ENCODE measurements around the gene RABL3.
"Not testable (repeated sequence)": the region's sequence is repeated elsewhere in the genome, so short reads cannot be mapped to it uniquely, and the experiment has no call there.

RABL3 gene

DNA sequence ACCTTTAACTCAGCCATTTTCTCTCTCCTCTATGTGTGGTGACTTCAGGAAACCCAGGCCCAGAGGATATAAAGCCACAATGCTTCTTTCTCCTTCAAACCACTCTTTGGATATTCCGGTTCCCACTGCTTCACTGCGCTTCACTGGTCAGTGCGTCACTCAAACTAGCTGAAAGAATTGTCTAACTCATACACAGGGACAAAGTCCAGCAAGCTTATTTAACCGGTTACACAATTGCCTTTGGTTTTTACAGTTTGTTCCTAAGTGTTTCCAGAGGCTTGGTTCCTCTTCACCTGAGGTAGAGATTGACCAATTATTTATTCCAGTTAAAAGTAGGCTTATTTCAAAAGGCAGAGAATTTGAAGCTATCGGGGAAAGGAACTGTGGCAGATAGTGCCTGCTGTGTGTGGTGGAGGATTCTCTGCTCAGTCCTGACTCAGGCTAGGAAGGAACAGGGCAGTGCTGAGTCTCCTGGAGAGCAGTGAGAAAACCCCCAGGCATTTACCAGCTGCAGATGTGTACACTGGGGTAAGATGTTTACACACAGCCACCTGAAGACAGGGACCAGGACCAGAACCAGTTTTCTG is 60.1 kb downstream of the RABL3 start, which contains the start of gene HGD:
TSS of gene HGD (minus strand) at position 145 of the 587 bp plus-strand sequence. CDS start at position 17, 128 bp downstream.
- DNase-seq = no peak

- no peak for DNase-seq
These were observed 60.7 kb downstream of the RABL3 start for GRCh38 chr3:120681506-120682038.

- no peak for DNase-seq
These were observed 61.3 kb downstream of the RABL3 start for GRCh38 chr3:120681018-120681417.

GRCh38 chr3:120680193-120680894 is 62.0 kb downstream of the RABL3 start:
- DNase-seq = no peak

DNA sequence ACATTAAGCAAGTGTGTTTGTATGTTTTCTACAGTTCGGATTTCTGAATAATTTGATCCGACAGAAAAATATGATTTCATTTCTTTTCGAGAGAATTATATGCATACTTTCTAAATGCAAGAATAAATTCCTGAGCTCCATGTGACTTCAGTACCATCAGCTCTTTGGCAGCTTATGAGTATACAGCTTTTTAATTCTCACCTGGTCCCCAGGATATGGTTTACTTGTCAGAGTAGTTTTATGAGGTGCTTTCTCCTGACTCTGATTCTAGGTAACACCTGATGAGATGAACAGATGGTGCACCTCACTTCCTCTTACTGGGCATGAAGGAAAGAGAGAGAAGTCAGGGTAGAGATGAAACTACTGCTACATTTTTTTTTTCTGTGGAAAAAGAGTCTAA is 63.3 kb downstream of the RABL3 start:
- no peak for DNase-seq

GRCh38 chr3:120678331-120678947 is 63.9 kb downstream of the RABL3 start:
- peak; percentile 32 for DNase-seq

- DNase-seq = not testable (repeated sequence)
These were observed 65.1 kb downstream of the RABL3 start for GRCh38 chr3:120677193-120677592.

- DNase-seq = no peak
These were observed 69.2 kb downstream of the RABL3 start for GRCh38 chr3:120673116-120673515.

DNA sequence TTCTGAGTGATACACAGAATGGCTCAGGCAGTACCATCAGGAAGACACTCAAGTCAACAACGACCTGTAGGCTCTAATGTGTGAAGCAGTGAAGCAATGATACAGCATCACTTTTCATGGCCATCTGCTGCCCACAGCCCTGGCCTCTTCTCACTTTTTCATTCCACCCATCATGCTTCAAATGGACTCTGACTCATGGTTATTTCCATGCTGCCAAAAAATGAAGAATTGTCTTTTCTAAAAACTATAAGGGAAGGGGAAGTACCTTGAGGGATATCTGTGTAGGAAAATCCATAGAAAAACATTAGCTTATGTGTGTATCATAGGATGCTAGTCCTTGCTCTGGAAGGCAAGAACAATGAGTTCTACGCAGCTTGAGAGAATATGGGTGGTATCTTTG is 71.7 kb downstream of the RABL3 start:
- no peak for DNase-seq

DNA sequence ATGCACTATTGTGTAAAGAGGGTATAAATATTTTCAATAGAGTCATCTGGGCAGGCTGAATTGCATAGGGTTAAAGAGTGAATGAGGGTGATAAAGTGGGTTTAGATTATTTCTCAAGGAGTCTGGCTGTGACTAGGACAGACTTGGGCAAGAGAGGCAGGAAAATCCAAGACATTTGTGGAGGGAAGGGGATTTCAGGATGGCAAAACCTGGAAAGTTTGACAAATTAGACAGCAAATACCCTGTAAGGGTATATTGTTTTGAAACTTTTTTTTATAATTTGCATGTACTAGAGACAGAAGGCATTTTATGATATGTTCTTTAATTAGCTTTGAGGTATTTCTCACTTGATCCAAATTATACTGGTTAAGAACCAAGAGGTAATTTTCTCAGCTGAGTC is 77.4 kb downstream of the RABL3 start:
- no peak for DNase-seq

- no peak for DNase-seq
These were observed 80.4 kb downstream of the RABL3 start for GRCh38 chr3:120661945-120662344.

- DNase-seq = no peak
These were observed 81.0 kb downstream of the RABL3 start for GRCh38 chr3:120661106-120661905.

GRCh38 chr3:120659834-120660233 is 82.5 kb downstream of the RABL3 start:
- DNase-seq = no peak

- DNase-seq = no peak
These were observed 83.0 kb downstream of the RABL3 start for GRCh38 chr3:120659285-120659684.

- no peak for DNase-seq
These were observed 89.3 kb downstream of the RABL3 start for GRCh38 chr3:120652896-120653545.

- no peak for DNase-seq
These were observed 90.0 kb downstream of the RABL3 start for GRCh38 chr3:120652281-120652680.

- DNase-seq = no peak
These were observed 92.0 kb downstream of the RABL3 start for GRCh38 chr3:120650311-120650710.

DNA sequence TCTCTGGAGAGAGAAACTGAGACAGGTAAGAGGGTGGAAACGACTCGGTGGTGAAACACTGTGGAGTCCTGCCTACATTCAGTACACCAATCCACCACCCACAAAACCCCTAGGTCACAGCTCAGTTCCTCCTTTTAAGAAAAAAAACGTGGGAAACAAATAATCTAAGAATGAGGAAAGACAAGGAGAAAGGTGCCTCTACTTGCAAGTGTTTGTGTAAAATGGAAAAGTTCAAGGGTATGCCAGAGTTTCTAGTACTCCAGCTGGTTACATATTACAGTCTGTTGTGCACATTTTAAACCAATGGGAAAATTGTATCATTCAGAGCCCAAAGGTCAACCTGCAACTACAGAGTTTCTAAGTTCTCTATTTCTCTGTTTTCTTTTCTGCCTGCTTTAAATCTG is 92.5 kb downstream of the RABL3 start:
- no peak for DNase-seq

- DNase-seq = no peak
These were observed 94.0 kb downstream of the RABL3 start for GRCh38 chr3:120648290-120648689.

DNA sequence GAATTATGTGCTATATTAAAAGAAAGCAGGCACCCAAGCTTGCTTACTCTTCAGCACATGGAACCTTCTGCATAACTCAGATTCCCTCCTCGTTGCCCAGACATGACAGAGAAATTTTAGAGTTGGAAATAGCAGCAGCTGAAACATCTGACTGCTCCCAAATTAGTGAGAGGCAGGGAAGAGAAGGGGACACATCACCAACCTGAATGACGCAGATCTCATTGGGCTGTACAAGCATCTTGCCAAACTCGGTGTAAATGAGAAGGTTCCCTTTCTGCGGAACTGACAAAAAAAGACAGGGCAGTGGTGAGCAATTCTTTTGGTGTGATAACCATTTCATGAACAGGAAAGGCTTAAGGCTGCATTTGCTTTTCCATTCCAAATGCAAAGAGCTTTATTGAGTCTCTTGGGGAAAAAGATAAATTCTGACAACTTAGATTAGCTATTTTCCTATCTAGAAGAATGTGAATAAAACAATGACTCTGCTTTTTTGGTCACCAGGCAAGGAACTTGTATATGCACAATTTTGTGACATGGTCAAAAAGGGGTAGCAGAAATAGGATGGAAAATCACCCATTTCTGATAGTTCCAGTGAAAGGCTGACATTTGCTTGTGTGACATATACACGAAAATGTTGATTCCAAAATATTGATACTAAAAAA is 95.4 kb downstream of the RABL3 start:
- DNase-seq = no peak

DNA sequence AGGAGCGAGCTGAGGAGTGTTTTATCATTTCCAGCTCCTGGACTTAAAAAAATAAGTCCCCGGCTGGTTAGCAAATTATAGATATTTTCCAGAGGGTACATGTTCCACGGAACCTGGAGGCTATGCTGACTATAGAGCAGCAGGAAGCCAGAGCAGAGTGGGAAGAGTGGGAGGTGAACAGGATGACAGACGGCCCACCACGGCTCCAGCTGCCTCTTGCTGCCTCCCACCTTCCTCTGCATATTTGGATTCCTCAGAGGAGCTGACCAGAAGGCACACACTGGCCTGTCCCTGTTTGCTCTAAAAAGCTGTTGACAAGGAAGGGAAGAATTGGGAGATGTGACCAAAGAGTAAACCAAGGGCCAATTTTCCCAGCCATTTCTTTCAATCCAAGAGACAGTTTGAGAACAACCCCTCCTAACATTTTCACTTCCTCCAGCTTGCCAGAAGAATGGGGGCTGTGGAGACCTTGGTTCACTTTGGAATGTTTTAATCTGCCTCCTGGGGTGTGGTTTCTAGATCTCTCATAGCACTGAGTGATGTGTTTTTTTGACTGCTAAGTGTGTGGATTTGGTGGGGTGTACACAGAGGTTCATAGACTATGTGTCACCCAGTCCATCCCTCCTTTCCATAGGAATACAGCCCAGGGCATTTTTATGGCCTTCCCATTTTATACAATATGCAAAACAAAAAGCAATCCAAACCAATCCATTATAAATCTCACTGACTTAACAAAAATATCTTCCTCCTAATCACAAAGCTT is 97.1 kb downstream of the RABL3 start:
- no peak for DNase-seq

Measured in HCEC 1CT (cell line).